HG02884 (cell line): ENCODE data around the gene ZNF777.
A peak's percentile ranks its signal among the peaks of the same experiment; 100 is the strongest.
"Not testable (repeated sequence)": the region's sequence is repeated elsewhere in the genome, so short reads cannot be mapped to it uniquely, and the experiment has no call there.

ENCODE experiments used
- ATAC-seq: cut with Tn5 transposase; IDR thresholded peaks from one replicate; pipeline ENCODE4 v1.9.1; 2021; ENCODE audit warnings: mild to moderate bottlenecking, moderate library complexity; ENCODE audit not compliant: unreplicated experiment

ZNF777 gene

DNA sequence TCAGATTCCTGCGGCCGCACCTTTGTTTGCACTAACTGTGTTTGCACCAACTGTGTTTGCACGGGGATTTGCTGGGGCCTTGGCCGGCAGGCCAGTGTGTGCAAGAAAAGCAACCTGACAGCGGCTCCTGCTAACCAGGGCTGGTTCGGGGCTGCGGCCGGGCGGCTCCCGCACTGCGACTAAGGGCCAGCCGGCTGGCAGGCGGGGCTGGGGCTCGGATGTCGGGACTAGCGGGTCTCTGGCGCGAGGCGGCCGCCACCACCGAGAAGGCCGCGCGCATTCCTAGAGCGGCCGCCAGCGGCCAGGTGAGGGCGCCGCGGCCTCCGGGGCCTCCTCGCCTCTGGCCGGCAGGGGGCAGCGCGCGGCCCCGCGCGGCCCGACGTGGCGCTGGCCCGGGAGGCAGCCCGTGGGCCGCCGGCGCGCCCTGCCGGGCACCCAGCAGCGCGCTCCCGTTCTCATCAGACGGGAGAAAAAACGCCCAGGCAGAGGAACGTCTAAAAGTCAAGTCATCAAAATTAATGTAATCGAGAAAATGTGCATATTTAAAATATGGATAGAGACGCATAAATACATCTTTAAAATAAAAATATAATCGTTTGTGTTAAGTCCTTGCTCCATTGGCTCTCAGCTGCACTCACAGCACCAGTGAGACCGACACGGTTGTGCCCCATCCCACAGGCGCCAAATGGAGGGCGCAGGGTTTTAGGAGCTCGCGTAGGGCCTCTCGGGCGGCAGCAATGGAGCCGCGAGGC lies 38.5 kb downstream of the ZNF777 start:
- ATAC-seq = peak; percentile 92

DNA sequence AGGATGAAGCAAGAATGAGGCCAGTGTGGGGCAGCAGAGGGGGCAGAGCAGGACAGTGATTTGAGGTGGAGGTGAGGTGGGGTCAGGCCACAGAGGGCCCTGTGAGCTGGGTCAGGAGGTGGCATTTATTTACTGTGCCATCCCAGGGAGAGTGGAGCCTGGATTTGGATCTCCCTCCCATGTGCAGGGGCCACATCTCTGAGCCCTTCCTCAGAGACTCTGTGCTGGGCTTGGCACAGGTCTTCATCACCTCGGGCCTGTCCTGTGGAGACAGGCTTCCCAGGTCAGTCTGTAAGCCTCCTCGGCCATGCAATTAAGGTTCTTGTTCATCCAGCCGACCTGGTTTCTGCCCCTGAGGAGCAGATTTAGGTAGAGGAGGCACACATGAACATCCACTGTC lies 40.9 kb downstream of the ZNF777 start:
- ATAC-seq = no peak

DNA sequence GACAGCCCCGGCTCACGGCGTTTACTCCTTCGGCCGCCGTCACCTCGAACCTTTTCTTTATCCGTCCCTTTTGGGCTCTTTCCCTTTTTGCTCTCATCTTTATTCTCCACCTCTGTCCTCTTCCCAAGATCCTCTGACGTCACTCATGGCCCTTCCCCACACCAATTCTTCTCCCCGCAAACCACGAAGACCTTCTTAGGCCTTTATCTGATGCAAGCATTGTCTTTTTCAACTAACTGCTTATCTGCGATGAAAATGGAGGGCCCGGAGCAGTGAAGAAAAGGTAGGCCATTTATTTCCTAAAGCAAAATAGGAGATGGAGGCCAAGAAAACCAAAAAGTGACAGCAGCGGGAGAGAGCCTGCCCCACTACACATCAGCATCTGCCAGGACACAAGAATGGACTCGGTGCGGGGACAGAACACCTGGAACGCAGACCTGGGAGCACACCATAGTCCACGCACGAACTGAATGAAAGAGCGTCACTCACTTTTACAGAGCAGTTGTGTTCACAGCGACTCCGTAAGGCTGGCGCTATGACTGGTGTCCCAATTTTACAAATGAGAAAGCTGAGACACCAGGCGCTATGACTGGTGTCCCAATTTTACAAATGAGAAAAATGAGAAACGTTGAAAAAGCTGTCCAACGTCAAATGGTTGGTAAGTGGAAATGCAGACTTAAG lies 45.3 kb downstream of the ZNF777 start:
- no peak for ATAC-seq

DNA sequence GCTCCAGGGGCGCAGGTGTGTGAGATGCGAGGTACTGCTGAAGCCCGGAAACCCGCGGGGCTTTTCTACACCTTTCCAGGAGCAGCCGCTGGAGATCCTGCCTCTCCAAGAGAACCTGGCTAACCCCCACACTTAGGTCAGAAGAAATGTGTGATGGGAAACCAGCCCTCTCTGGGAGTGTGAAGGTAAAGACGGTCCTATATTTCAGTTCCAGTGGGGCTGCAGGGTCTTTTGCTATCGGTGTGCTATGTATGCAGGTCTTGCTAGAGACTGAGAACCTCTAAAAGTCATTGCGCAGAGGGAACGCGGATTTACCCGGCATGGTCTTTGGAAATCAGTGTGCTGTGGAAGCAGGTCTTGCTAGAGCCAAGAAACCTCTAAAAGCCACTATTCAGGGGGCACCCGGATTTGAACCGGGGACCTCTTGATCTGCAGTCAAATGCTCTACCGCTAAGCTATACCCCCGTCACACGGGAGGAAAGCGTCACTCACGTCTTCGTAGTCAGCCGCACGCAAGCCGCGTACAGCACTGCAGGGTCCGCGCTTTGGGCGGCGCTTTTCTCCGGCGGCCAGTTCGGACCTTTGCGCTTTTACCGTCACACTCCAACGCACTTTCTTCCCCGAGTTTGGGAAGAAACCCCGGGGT lies 46.0 kb downstream of the ZNF777 start:
- no peak for ATAC-seq

DNA sequence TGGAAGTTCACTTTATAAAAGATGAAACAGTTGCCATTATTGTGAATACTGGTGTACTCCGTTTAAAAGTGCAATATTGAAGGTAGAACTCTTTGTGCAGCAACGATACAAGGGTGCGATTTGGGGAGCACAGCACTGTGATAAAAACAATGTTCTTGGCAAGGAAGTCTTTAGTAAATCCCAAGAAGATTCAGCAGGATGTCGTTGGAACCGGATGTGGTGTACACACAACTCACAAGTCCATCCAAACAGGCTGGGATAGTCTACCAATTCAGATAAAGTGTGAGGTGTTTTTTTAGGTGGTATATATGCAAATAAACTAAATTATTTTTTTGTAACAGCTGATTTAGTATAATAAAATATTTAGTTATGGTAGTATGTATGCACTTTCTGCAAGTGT lies 46.7 kb downstream of the ZNF777 start:
- no peak for ATAC-seq

DNA sequence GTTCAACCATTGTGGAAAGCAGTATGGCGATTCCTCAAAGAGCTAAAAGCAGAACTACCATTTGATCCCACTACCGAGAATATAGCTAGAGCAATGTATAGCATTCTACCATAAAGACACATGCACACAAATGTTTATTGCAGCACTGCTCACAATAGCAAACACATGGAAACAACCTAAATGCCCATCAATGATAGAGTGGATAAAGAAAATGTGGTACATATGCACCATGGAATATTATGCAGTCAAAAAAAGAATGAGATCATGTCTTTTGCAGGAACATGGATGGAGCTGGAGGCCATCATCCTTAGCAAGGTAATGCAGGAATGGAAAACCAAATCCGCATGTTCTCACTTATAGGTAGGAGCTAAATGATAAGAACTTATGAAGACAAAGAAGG lies 47.8 kb downstream of the ZNF777 start:
- ATAC-seq = not testable (repeated sequence)

DNA sequence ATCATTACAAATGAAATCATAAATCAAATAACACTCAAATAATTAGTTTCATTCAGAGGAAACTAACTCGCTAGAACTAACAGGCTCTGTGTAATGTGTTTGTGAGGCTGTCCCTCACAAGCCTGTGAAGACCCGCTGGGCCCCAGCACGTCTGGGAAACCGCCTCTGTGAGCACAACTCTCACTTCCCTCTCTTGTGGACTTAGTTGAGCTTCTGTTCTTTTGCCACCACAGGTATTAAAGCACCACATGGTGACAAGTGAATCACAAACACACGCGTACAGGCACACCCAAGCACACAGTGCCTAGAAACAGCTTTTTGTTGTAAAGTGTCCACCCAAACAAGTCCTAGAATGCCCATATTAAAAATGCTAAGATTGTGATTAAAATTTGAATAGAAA lies 51.0 kb downstream of the ZNF777 start:
- peak; percentile 81 for ATAC-seq

DNA sequence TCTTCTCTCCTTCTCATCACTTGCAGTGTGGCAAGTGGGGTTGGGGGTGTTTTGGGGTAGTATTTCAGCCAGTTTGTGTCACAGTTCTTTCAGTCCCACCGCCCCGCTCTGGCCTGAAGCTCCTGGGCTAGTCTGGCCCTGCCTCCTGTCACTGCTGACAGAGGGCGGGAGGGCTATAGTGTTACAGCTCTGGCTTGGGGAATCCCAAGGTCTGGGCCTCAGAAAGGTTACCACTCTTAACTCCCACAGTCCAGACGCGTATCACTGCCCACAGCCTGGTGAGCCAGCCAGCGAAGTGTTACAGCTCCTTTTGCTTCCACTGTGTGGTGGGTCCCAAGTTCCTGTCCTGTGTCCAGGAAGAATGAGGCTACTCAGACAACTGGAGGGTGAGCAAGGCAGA lies 56.0 kb downstream of the ZNF777 start:
- no peak for ATAC-seq

DNA sequence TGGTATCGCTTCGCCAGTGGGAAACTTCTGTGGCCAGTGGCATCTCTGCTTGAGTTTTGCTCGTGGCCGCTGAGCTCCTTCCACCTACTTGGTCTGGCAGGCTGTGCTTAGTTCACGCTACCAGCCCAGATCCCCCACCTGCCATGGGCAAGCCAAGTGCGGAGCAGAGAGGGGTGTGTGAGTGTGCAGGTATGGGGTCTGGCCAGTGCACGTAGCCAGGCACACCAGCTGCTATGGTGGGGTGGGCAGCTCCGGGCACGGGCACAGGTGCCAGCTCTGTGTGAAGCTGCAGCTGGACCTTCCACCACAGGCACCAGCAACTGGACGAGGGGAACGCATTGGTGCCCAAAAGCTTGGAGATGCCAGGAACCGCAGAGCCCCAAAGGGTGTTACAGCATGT lies 56.5 kb downstream of the ZNF777 start:
- ATAC-seq = no peak

DNA sequence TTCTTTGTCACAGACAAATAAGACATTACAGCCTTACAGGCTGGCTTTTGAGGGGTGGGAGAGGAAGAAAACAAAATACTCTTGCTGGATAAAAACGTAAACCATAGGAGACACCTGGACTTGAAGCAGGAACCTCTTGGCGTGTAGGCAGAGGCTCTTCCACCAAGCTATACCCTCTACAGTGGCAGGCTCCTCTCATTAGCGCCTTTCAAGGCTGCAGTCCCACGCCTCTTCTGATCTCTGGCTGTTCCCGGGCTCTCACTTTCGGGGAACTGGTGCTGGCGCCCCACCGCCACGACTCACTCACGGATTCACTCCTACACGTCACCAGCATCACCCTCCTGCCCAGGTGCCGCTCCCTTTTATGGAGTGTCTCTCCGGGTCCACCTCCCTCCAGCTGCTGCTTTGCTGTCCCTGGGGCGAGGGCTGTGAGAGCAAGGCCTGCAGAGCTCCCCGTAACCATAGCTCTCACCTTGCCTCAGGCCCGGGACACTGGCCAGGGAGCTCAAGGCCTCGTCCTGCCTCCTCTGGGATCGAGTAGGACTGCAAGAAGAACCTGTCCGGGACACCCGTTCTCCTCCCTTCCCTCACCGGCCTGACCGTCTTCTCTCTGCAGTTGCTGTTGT lies 62.6 kb downstream of the ZNF777 start:
- ATAC-seq = no peak

DNA sequence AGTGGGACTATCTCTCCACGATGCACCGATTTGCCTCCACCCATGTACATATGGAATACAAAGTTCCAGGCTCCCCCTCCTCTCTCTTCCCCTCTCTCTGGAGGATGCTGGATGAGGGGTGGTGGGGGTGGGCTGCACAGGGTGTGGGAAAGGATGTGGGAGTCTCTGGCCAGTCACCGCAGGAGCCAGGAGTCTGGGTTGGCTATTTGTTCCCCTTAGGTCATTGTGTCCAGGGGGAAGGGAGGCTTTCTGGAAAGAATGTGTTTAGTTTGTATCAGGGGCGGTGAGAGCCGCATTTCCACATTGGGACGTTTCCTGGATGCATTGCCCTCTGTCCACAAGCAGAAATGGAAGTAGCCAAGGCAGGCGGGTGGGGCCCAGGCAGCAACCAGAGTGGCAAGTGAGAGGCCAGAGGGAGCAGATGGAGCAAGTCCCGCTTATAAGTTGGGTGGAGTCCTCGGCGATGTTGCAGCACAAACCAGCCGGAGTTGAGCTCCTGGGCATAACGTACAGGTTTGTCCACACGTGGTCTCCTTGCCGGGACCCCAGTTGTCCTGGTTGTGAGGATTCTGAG lies 63.3 kb downstream of the ZNF777 start:
- ATAC-seq = no peak

DNA sequence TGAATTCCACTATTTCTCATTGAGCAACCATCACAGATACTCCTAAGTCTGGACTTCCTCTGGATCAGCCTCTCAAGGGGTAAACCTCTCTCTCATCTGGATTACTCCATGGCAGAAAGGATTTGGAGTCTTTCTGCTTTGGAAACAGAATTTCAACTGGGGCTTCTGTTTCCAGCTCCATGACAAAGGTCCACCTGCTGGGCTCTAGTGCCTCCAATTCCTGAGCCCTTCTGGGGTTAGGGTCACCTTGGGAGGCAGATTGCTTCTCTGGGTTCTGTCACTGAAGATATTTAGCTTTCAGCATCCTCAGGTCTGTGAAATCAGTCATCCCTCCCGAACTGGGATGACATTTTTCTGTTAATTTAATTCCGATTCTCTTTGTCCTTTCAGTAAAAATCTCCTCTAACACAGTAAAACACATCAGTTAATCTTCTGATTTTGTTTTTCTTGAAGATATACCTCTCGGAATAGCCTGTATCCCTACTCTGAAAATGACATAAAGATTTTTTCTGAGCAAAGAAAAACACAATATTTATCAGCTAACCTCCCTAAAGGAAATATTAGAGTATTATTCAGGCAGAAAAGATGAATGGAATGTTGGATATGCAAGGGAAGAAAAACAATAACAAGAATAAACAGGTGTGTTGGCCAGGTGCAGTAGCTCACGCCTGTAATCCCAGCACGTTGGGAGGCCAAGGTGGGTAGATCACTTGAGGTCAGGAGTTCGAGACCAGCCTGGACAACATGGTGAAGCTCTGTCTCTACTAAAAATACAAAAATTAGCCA lies 72.1 kb downstream of the ZNF777 start:
- ATAC-seq = not testable (repeated sequence)

DNA sequence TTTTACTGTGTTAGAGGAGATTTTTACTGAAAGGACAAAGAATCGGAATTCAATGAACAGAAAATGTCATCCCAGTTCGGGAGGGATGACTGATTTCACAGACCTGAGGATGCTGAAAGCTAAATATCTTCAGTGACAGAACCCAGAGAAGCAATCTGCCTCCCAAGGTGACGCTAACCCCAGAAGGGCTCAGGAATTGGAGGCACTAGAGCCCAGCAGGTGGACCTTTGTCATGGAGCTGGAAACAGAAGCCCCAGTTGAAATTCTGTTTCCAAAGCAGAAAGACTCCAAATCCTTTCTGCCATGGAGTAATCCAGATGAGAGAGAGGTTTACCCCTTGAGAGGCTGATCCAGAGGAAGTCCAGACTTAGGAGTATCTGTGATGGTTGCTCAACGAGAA lies 74.3 kb downstream of the ZNF777 start:
- ATAC-seq = not testable (repeated sequence)

DNA sequence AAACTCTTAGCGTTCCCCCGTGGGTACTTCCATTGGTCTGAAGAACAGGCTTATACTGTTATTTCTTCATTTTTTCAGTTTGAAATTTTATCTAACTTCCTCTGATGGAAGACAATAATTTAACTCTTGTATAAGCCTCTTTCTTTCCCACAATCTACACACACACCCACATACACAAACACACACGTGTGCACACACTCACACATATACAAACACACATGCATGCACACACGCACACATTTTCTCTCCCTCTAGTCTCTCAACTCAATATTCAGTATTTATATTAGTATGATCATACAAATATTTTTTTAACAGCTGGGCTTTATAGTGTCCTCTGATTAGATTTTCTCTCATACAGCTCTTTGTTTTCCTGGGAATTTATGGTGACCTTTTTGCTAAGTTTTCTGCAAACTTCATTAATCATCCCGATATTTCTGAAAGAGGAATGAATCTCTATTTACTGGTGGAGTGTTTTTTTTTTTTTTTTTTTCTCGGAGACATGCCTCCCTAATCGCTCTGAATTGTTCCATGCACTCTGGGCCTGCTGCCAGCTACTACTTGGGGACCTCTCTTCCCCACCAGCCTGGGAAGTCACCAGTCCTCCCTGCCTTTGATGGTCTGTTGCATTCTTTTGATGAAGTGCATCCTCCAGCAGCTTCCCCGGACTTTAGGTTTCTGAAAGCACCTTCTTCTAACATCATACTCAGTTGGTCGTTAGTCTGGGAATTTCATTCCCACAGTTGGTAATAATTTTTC lies 75.5 kb downstream of the ZNF777 start:
- no peak for ATAC-seq
